ENCODE measurements around the gene DCBLD1.

GRCh38 chr6:117540670-117541069 lies 58.2 kb downstream of the DCBLD1 start:
- TF ChIP-seq CTCF (IDR thresholded peaks at IDR 0.05) = no peak
- no peak for TF ChIP-seq POLR2AphosphoS5 (IDR thresholded peaks at IDR 0.05; ENCODE audit: insufficient read depth in 1 of 2, low read depth in 1 of 2)
- no peak for TF ChIP-seq POLR2A (IDR thresholded peaks at IDR 0.05)
